Adrenal gland (tissue), 12 donors: ENCODE results near the gene AMN1. TPM values are rescaled to one million over a fixed set of nuclear protein-coding genes. Genes with fewer than 3 reads are reported as not detected.
"Not testable (repeated sequence)": the region's sequence is repeated elsewhere in the genome, so short reads cannot be mapped to it uniquely, and the experiment has no call there.

Experiments
- DNase-seq, 7 donors: peaks; one replicate each; pipeline ENCODE4 v3.0.0-alpha.2; 2019 to 2020
- H3K27ac ChIP-seq, 5 donors: fragments of 200-600 bp; sonication (generic) in 4 of 5; 1 replicate in 3 of 5; 2 replicates in 2 of 5; pipeline versions ENCODE4 v1.5.1 to v1.8.0; 2016 to 2020; ENCODE audit warnings: mild to moderate bottlenecking in 1 of 5
- H3K27me3 ChIP-seq: fragments of 200-600 bp; 2 replicates; pipeline ENCODE4 v1.8.0; 2021
- H3K36me3 ChIP-seq, 2 donors: fragments of 200-600 bp; replicated peaks in 1 of 2; 1 replicate in 1 of 2; 2 replicates in 1 of 2; pipeline versions ENCODE4 v1.5.1 to v1.8.0; 2018 to 2022
- H3K4me1 ChIP-seq, 2 donors: fragments of 200-600 bp; replicated peaks in 1 of 2; 1 replicate in 1 of 2; 2 replicates in 1 of 2; pipeline versions ENCODE4 v1.5.1 to v1.8.0; 2018 to 2021
- H3K4me3 ChIP-seq, 4 donors: fragments of 200-600 bp; sonication (generic) in 3 of 4; one replicate each; pipeline ENCODE4 v1.5.1; 2016 to 2018
- H3K9me3 ChIP-seq, 3 donors: fragments of 200-600 bp; sonication (generic) in 1 of 3; replicated peaks in 1 of 3; 1 replicate in 2 of 3; 2 replicates in 1 of 3; pipeline versions ENCODE4 v1.5.1 to v1.8.0; 2016 to 2021
- CTCF ChIP-seq, 6 experiments: fragments of 450-650 bp in 4 of 6; fragments of 200-600 bp in 2 of 6; sonication (generic) in 1 of 6; IDR thresholded peaks; 1 replicate in 5 of 6; 2 replicates in 1 of 6; pipeline versions ENCODE4 v1.5.1 to v1.8.0; 2016 to 2021; ENCODE audit warnings: antibody characterized with exemption in 6 of 6, mild to moderate bottlenecking in 2 of 6, moderate library complexity in 1 of 6
- POLR2A ChIP-seq, 2 donors: fragments of 450-650 bp; IDR thresholded peaks; one replicate each; pipeline ENCODE4 v1.6.1; 2017; ENCODE audit warnings: antibody characterized with exemption in 2 of 2, mild to moderate bottlenecking in 2 of 2, moderate library complexity in 1 of 2
- WGBS, 4 donors: extraction: QIAGEN DNeasy Blood & Tissue Kit in 2 of 4; methylation state at CpG; one replicate each; pipeline versions ENCODE4 v1.1.5 to v1.1.7; 2013 to 2017; 5-methylcytosine and 5-hydroxymethylcytosine counted together
- intact Hi-C, 2 donors: fragments of 100-400 bp; cut with DNase I; formaldehyde crosslinking; loops; one replicate each; pipeline versions ENCODE4 v1.14.1 to v1.15.0; 2022 to 2023
- polyA plus RNA-seq, 3 donors: library from polyadenylated mRNA; stranded (reverse); fragments of 200-250 nt in 2 of 3; fragments of 350-450 nt in 1 of 3; fragmentation: Illumina TruSeq in 1 of 3; extraction: RNeasy Lipid Tissue Mini Kit (QIAGEN cat#74804) in 1 of 3; gene quantifications; one replicate each; pipeline ENCODE4 v1.2.3, GENCODE V29; 2013 to 2014
- total RNA-seq, 9 donors: library from RNA; depleted of rRNA in 4 of 9; stranded (reverse); fragments of >200 nt in 4 of 9; fragments of 120-200 nt in 1 of 9; fragmentation: NEBNext Ultra II Directional in 1 of 9; extraction: Animal tissue kit (Norgen Biotek cat#: 25700) in 1 of 9; gene quantifications; one replicate each; pipeline versions ENCODE4 v1.1.0 to v1.2.4, GENCODE V29; 2013 to 2023
- donor health status: healthy with polysubstance abuse.
- donor health status: Bipolar disorder and iron deficiency.
- donor health status: DM: yes; HTN: yes; CAD: no.
- donor health status: DM: no; HTN: no; CAD: no.
- donor health status: DM: no; HTN: no; CAD: no.
- donor health status: DM: yes; HTN: yes; CAD: no.

AMN1 gene
- total and polyA plus RNA-seq, 12 donors, result 7.2 to 36.7 (median 13.1) TPM

- DNase-seq, result no peak
- no peak for TF ChIP-seq CTCF (IDR thresholded peaks at IDR 0.05)
- no peak for TF ChIP-seq POLR2A (IDR thresholded peaks at IDR 0.05)
- intact Hi-C loops, result no loop called here
- H3K4me1 ChIP-seq, result no peaks in the 10 kb centered on the region
- H3K4me3 ChIP-seq, result no peak overlapping the region
- peak overlapping the region in 2 of 5 donors; percentile 30 to 42 for H3K27ac ChIP-seq
- H3K27me3 ChIP-seq, result no peaks in the 10 kb centered on the region
- 63 to 73% (median 70%) methylated on average over 5 of the region's 5 CpGs for WGBS, 4 donors
- H3K36me3 ChIP-seq, result no peaks in the 10 kb centered on the region
- H3K9me3 ChIP-seq, result no peaks in the 10 kb centered on the region
These were observed 13.5 kb downstream of the AMN1 start for GRCh38 chr12:31715283-31715825.

GRCh38 chr12:31714406-31715271, 14.2 kb downstream of the AMN1 start:
- Histone ChIP-seq H3K27me3 (no peaks in the 10 kb centered on the region), H3K4me1 (no peaks in the 10 kb centered on the region), H3K9me3 (no peaks in the 10 kb centered on the region), H3K36me3 (no peaks in the 10 kb centered on the region), H3K27ac (peak overlapping the region in 2 of 5 donors; percentile 30 to 42), H3K4me3 (no peak overlapping the region)
- TF ChIP-seq POLR2A (IDR thresholded peaks at IDR 0.05), result no peak
- no peak for TF ChIP-seq CTCF (IDR thresholded peaks at IDR 0.05)
- 93 to 97% (median 97%) methylated on average over 3 of the region's 3 CpGs for WGBS, 4 donors
- DNase-seq, result no peak
- intact Hi-C loops, result no loop called here

- Histone ChIP-seq H3K36me3 (no peaks in the 10 kb centered on the region), H3K9me3 (no peaks in the 10 kb centered on the region), H3K27ac (no peak overlapping the region), H3K4me3 (no peak overlapping the region), H3K27me3 (no peaks in the 10 kb centered on the region), H3K4me1 (no peaks in the 10 kb centered on the region)
- WGBS, 4 donors, result 80 to 99% (median 90%) methylated on average over 5 of the region's 5 CpGs
- DNase-seq, result no peak
- no peak for TF ChIP-seq POLR2A (IDR thresholded peaks at IDR 0.05)
- no peak for TF ChIP-seq CTCF (IDR thresholded peaks at IDR 0.05)
- intact Hi-C loops, result no loop called here
These were observed 15.9 kb downstream of the AMN1 start for GRCh38 chr12:31712877-31713276.

GRCh38 chr12:31710021-31710818, 18.6 kb downstream of the AMN1 start:
- Histone ChIP-seq H3K27ac (no peak overlapping the region), H3K36me3 (no peaks in the 10 kb centered on the region), H3K9me3 (peaks cover 0 to 9% (median 0%) of the 10 kb centered on the region in 3 donors), H3K27me3 (no peaks in the 10 kb centered on the region), H3K4me1 (no peaks in the 10 kb centered on the region), H3K4me3 (no peak overlapping the region)
- no peak for DNase-seq
- 71 to 84% (median 79%) methylated on average over 3 of the region's 3 CpGs for WGBS, 4 donors
- intact Hi-C loops, result no loop called here
- TF ChIP-seq POLR2A (IDR thresholded peaks at IDR 0.05) (no peak), CTCF (IDR thresholded peaks at IDR 0.05) (no peak)

- H3K27ac ChIP-seq, H3K27me3 ChIP-seq, H3K36me3 ChIP-seq, intact Hi-C loops, H3K4me3 ChIP-seq, H3K9me3 ChIP-seq, H3K4me1 ChIP-seq, DNase-seq: not testable (repeated sequence)
- 93 to 97% (median 95%) methylated on average over 7 of the region's 7 CpGs for WGBS, 4 donors
These were observed 20.7 kb downstream of the AMN1 start for GRCh38 chr12:31708118-31708517.
